ENCODE data around the gene FDXR. TPM values are rescaled to one million over a fixed set of nuclear protein-coding genes. Genes with fewer than 3 reads are reported as not detected.

Gene FDXR
- total RNA-seq, 1 experiment from 2014 or later: 108 TPM

DNA sequence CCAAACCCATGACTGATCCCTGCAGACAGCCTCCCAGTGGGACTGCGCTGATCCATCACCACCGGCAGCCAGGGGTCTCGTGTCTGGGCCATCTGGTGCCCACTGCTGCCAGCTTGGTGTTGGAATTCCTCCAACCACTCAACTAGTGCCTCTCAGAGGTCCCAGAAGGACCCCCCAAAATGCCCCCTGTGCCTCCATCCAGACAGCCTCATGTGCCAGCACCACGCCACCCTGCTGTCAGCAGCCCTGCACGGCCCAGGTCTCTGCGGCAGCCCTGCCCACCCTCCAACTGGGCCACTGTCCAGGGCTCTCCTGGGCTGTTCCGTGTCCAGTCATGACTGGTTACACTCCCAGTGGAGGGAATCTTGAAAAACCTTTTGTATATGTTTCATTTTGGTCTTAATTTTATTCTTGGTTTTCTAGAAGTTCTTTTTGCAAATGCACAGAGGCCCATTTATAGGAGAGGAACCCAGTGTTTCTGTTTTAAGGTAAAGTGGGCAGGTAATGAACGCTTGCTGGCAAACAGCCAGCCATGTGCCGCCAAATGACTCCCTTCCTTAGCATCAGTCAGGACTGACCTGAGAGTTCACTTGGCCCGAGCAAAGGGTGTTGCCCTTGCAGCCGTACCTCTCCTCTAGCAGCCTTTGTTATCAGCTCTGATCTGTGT, 47.7 kb downstream of the FDXR start:
- in situ Hi-C loops (cut with HindIII; ENCODE audit: low pct_unique_long_range_greater_than_20kb, low sequenced_read_pairs): no loop called here
- no peak for DNase-seq (ENCODE audit: low read depth)

DNA sequence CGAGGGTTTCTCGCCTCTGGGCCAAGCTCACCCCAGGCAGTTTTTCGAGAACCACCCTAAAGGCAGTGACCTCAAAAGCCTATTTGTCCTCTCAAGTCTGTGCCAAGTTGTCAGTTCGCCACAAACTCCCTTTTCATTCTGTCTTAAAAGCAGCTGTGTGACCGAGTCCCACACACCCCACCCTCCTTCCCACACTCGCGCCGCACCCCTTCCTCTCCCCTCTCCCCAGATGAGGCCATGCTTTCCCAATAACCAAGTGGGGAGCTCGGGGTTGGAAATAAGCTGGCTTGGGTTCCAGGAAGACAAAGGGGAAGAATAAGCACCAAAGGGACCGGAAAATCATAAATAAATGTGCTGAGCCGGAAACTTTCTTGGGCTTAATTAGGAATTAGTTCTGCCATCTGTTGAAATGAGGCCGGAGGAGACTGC, 49.8 kb downstream of the FDXR start:
- in situ Hi-C loops (cut with HindIII; ENCODE audit: low pct_unique_long_range_greater_than_20kb, low sequenced_read_pairs): no loop called here
- no peak for DNase-seq (ENCODE audit: low read depth)

DNA sequence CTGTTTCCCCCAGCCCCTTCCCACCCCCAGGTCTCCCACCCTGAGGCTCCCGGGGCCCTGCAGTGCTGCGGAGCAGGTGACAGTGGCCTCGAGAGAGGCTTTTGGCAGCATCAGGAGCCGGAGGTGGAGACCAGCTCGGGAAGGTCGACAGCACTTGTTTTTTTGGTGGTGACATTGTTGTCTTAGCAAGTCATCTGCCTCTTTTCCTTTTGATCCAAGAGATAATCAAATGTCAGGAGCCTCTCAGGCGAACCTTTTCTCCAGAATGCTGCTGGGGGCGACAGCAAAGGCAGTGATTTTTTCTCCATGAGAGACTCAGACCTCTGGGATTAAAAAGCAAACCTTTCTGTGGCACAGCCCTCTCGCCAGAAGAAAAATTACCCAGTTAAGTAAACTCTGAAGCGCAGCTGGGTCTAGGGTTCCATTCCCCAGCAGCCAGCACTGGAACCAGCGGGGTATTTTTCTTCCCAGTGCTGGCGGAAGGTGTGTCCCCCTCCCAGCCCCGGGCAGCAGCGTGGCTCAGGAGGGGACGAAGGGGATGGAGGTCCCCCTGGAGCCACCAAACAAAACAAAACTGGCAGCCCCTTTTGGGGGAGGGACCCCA, 50.4 kb downstream of the FDXR start:
- DNase-seq (ENCODE audit: low read depth): no peak
- in situ Hi-C loops (cut with HindIII; ENCODE audit: low pct_unique_long_range_greater_than_20kb, low sequenced_read_pairs): no loop called here

DNA sequence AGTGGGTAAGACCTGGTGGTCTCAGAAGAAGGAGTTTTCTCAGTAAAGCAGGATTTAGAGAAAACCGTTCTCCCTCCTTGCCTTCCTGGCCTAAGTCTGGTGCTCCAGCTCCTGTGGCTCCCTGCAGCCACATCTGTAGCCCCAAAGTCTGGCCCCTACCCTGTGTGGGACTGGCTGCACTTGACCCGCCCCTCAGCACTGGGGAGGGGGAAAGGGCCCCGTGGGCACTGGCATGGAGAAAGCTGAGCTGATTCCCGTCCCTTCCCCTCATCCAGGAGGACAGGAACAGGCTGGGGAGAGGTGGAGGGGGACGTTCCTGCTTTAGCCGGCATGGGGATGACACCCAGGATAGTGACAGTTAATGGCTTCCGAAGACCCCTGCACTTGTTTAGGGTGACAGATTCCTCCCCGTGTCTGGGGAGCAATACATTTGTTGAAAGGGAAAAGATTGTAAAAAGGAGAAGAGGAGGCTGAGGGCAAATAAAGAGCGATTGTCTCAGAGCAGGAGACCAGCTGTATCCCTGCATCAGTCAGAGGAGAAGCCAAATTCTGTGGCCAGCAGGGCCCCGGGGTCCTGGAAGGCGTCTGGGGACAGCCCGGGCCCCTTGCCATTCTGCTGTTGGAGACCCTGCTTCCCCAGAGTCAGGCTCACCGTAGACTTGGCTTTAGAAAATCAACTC, 51.0 kb downstream of the FDXR start:
- in situ Hi-C loops (cut with HindIII; ENCODE audit: low pct_unique_long_range_greater_than_20kb, low sequenced_read_pairs): no loop called here

DNA sequence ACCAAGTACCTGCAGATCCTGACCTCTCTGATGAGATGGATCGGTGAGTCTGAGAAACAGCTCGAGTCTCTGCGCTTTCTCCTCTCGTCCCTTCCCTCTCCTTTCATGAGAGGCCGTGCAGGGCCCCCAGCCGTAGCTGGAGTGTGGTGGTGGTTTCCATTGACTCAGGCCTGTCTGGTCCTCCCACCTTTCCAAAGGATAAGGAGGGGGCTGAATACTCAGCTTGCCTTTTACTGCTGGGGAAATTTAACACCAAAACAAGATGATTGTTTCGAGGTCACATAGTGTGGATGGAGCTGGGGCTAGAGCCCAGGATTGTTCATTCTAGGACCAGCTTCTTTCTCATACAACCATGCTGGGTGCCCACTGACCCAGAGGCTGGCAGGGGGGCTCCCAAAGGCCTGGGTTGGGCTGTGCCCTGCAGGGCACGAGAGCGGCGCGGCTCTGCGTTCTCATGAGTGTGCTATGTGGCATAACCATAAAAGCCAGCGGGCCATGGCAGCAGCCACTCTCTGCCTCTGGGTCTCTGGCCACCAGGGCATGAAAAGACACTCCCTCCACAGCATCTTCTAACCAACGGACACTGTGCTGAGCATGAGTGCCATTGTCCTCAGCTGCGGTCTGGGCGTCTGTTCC, 52.9 kb downstream of the FDXR start:
- DNase-seq (ENCODE audit: low read depth): no peak
- in situ Hi-C loops (cut with HindIII; ENCODE audit: low pct_unique_long_range_greater_than_20kb, low sequenced_read_pairs): no loop called here

More for the DNA sequence above, 51.0 kb downstream of the FDXR start:
- DNase-seq (ENCODE audit: low read depth): no peak

DNA sequence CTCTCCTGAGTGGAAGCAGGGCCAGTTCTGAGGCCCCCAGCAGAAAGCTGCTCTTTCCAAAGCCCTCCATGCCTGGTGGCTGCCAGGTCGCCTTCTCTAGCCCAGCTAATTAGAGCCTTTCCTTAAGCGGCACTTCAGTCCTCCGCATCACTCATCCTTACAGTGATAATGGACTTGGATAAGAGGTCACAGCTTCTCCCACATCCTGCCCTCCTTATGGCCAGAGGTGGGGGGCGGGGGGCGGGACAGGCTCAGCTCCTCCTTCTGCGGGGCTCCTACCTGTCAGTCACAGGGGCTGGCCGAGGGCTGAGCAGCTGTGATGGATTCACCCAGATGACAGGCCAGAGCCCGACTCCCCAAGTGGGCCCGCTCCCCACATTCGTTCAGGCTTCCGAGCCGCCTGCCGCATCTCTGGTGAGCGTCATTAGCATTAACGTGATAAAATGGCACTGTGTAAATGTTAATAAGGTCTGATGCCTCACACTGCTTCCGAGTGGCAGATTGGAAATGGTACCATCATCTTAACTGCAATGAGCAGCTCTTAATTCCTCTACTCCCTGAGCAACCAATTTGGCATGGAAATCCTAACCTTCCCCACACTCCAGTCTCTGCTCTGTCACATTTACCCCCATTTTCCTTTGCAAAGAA, 54.4 kb downstream of the FDXR start:
- DNase-seq (ENCODE audit: low read depth): no peak
- in situ Hi-C loops (cut with HindIII; ENCODE audit: low pct_unique_long_range_greater_than_20kb, low sequenced_read_pairs): no loop called here

DNA sequence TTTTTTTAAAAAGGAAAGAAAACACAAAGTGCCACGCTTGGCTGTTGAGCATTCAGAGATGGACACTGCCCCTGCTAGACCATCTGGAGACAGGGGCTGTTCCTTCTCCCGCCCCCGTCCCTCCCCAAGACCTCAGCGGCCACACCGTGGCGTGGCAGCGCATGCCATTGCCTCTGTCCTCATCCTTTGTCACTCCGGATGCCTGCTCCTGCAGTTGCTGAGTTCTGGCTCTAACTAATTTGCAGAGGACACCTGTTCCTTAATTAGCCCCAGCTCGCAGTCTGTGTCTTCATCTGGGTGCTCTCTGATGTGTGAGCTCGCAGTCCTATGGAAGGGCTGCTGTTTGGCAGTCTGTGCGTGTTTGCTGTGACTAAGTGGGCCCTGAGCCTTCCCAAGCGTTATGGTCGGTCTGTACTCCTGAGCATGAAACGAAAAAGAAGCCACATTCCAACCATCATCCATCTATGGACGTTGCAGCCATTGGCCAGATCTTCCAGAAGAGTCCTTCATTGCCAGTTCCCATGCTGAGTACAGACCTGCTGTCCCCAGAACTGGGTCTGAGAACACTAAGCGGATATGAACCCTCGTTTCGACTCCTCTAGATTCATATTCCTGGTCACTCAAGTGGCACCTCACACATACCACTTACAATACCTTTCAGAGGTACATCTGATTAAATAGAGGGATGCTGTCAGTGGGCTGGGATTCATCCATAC, 55.7 kb downstream of the FDXR start:
- in situ Hi-C loops (cut with HindIII; ENCODE audit: low pct_unique_long_range_greater_than_20kb, low sequenced_read_pairs): no loop called here

DNA sequence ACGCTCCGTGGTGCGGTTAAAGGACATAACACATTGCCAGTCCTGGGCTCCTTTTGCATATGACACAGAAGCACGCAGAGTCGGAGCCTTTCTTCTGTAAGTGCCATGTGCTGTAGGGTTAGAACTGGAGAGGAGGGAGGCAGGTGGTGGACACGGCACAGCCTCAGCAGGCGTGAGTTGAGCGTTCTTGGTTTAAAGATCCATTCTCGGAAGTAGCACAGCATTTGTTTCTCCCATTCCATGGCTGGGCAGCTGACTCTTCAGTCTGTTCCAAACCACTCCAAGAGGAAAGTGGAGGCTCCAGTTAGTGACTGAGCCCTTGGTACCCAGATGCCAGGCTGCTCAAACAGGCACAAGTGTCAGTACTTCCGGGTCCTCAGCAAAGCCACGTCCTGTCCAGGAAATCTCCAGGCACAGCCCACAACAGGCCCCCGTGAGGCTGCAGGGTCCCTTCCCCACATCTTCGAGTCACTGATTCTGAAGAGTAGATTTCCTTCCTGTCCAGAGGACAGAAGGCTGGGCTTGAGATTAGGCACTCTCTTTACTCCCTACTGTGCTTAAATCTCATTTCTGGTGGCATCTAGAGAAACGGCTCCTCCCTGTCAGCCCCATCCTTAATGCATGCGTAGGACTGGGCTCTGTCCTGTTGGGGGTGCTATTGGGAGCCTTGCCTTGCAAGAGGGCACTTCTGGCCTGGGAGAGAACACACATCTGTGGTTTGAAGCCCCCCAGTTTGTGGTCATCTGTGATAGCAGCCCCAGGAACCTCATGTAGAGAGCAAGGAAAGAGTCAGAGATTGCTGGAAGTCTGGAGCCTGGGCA, 57.0 kb downstream of the FDXR start:
- in situ Hi-C loops (cut with HindIII; ENCODE audit: low pct_unique_long_range_greater_than_20kb, low sequenced_read_pairs): no loop called here
- DNase-seq (ENCODE audit: low read depth): no peak

More for the DNA sequence above, 55.7 kb downstream of the FDXR start:
- no peak for DNase-seq (ENCODE audit: low read depth)

DNA sequence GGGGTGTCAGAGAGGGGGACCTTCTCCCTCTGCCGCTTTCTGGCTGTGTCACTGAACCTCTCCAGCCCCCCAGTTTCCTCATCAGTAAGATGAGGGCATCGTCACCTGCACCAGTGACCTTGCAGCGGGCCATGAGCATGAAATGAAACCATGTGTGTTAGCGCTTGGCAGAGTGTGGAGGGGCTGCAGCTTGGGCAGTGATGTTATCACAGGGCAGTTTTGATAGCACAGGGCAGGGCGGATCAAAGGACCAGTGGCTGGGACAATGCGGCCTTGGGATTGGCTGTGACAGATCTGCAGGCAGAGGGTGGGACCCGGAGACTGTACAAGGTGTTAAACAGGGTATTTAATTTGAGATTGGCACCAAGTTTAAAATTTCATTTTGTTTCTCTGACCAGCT, 57.7 kb downstream of the FDXR start:
- in situ Hi-C loops (cut with HindIII; ENCODE audit: low pct_unique_long_range_greater_than_20kb, low sequenced_read_pairs): no loop called here

DNA sequence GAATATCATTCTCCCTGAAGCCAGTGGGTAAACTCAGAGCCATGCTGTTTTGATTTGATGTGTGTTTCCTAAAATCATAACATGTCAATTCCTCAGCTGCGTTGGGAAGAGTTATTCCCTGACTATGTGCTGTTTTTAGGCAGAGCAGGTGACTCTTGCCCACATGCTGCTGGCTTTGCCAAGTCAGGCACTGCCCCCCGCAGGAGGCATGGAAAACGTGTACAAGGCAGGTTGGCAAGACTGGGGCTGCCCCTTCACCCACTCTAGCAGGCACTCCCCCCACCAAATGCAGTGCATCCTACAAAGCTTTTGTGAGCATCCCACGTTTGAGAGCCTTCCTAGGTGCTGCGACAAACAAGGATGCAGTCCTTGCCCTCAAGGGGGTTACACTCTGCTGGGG, 58.3 kb downstream of the FDXR start:
- DNase-seq (ENCODE audit: low read depth): no peak
- in situ Hi-C loops (cut with HindIII; ENCODE audit: low pct_unique_long_range_greater_than_20kb, low sequenced_read_pairs): no loop called here

More for the DNA sequence above, 57.7 kb downstream of the FDXR start:
- DNase-seq (ENCODE audit: low read depth): no peak

Other genes starting within 250 kb of the FDXR start
- gene CD300E, start 249.3 kb downstream of the FDXR start, total RNA-seq (2014; rRNA removed; shearing (Covaris generic); ENCODE audit: low replicate concordance): not detected in 2 replicates
- not detected in 2 replicates for gene CD300LF, start 160.1 kb downstream of the FDXR start, total RNA-seq (2014; rRNA removed; shearing (Covaris generic); ENCODE audit: low replicate concordance)
- not detected in 2 replicates for gene RAB37, start 135.7 kb downstream of the FDXR start, total RNA-seq (2014; rRNA removed; shearing (Covaris generic); ENCODE audit: low replicate concordance)
- 5.2 and 21.0 TPM in 2 replicates for gene NHERF1, start 124.4 kb downstream of the FDXR start, total RNA-seq (2014; rRNA removed; shearing (Covaris generic); ENCODE audit: low replicate concordance)
- 36.6 and 36.8 TPM in 2 replicates for gene NAT9, start 96.6 kb downstream of the FDXR start, total RNA-seq (2014; rRNA removed; shearing (Covaris generic); ENCODE audit: low replicate concordance)
- gene GRIN2C, start 13.1 kb downstream of the FDXR start, total RNA-seq (2014; rRNA removed; shearing (Covaris generic); ENCODE audit: low replicate concordance): 0.51 and 1.3 TPM in 2 replicates
- not detected in 2 replicates for gene FADS6, start 20.6 kb upstream of the FDXR start, total RNA-seq (2014; rRNA removed; shearing (Covaris generic); ENCODE audit: low replicate concordance)
- gene USH1G, start 50.3 kb upstream of the FDXR start, total RNA-seq (2014; rRNA removed; shearing (Covaris generic); ENCODE audit: low replicate concordance): not detected in 2 replicates
- not detected in 2 replicates for gene OTOP2, start 51.3 kb upstream of the FDXR start, total RNA-seq (2014; rRNA removed; shearing (Covaris generic); ENCODE audit: low replicate concordance)
- not detected in 2 replicates for gene OTOP3, start 62.9 kb upstream of the FDXR start, total RNA-seq (2014; rRNA removed; shearing (Covaris generic); ENCODE audit: low replicate concordance)
- gene HID1, start 99.8 kb upstream of the FDXR start, total RNA-seq (2014; rRNA removed; shearing (Covaris generic); ENCODE audit: low replicate concordance): 0.10 TPM in 1 of 2 replicates, not detected in the other
- gene CDR2L, start 114.6 kb upstream of the FDXR start, total RNA-seq (2014; rRNA removed; shearing (Covaris generic); ENCODE audit: low replicate concordance): 32.7 and 33.6 TPM in 2 replicates
- 58.8 and 82.1 TPM in 2 replicates for gene MRPL58, start 139.7 kb upstream of the FDXR start, total RNA-seq (2014; rRNA removed; shearing (Covaris generic); ENCODE audit: low replicate concordance)
- 289 and 430 TPM in 2 replicates for gene ATP5PD, start 174.0 kb upstream of the FDXR start, total RNA-seq (2014; rRNA removed; shearing (Covaris generic); ENCODE audit: low replicate concordance)
- gene KCTD2, start 174.2 kb upstream of the FDXR start, total RNA-seq (2014; rRNA removed; shearing (Covaris generic); ENCODE audit: low replicate concordance): 17.9 and 26.6 TPM in 2 replicates
- 3.0 and 4.4 TPM in 2 replicates for gene SLC16A5, start 215.0 kb upstream of the FDXR start, total RNA-seq (2014; rRNA removed; shearing (Covaris generic); ENCODE audit: low replicate concordance)
- gene ARMC7, start 237.0 kb upstream of the FDXR start, total RNA-seq (2014; rRNA removed; shearing (Covaris generic); ENCODE audit: low replicate concordance): 15.8 and 17.4 TPM in 2 replicates

All from Caki2 (cell line).